Stimulated activated CD8-positive, alpha-beta memory T cell treated with anti-CD3 and anti-CD28 coated beads, Interleukin-12 subunit alpha, Interleukin-12 subunit beta, amount 100 ng/mL, for 24 hours (primary cell): ENCODE data around the gene COL8A1.
"Not testable (repeated sequence)": the region's sequence is repeated elsewhere in the genome, so short reads cannot be mapped to it uniquely, and the experiment has no call there.

Experiments
- DNase-seq: peaks from one replicate; pipeline ENCODE4 v3.0.0-alpha.2; 2020; ENCODE audit errors: extremely low read depth

COL8A1 gene

DNA sequence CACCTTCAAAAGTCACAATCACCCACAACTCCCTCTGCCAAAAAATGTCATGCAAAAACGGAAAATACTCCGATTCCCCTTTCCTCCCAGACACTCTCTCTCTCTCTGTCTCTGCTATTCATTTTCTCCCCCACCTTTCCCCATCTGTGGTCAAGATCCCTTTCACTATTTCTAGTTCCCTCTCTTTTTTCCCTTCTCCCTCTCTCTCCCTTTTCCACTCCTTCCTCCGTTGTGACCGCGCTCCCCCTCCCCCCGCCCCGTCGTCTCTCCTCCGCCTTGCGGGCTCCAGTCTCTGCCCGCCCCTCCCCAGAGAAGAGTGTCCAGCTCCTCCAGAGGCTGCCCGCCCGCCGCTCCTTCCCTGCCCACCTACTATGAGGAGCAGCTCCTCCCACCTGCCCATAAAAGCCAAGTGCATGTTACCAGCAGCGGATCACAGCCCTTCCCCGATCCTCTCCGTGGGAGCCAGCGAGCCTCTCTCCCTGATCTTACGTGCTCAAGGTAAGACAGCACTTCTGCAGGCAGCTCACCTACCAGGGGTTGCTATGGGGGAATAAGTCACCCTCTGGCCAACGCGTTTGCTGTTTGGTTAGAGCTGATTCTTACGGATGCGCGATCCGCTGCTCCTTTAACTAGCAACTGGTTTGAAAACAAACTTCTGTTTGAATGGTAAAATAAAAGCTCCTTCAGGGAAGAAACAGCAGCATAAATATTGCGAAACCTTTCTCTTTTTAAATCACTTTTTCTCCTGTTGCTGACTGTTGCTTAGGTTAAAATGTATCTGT lies at the start of gene COL8A1:
TSS of gene COL8A1 (plus strand) at position 428 of the 782 bp plus-strand sequence. CDS start 152,089 bp downstream, outside the sequence.
- no peak for DNase-seq

DNA sequence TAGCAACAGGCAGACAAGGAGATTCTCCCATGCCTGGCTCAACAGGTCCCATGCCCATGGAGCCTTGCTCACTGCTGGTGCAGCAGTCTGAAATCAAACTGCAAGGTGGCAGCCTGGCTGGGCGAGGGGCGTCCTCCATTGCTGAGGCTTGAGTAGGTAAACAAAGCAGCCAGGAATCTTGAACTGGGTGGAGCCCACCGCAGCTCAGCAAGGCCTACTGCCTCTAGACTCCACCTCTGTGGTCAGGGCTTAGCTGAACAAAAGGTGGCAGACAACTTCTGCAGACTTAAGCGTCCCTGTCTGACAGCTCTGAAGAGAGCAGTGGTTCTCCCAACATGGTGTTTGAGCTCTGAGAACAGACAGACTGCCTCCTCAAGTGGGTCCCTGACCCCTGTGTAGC lies 49.2 kb upstream of the COL8A1 start:
- not testable (repeated sequence) for DNase-seq

DNA sequence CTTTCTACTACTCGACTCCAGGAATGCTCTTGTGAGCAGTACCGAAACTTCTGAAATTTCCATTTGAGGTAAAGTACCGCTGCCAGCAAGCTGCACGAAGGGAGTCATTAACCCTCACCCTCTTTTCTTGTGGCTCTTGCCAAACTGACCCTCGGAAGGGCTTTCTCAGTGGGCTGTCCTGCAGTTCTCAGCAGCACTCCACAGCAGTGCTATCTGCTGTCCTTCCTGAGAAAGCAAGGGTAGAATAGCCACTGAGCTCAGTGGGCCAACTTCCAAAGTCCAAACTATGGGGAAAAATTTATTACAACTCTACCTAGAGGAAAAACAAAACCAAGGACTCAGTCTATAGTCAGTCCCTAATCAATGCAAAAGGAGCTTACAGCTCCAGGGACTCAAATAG lies 38.5 kb upstream of the COL8A1 start:
- no peak for DNase-seq

DNA sequence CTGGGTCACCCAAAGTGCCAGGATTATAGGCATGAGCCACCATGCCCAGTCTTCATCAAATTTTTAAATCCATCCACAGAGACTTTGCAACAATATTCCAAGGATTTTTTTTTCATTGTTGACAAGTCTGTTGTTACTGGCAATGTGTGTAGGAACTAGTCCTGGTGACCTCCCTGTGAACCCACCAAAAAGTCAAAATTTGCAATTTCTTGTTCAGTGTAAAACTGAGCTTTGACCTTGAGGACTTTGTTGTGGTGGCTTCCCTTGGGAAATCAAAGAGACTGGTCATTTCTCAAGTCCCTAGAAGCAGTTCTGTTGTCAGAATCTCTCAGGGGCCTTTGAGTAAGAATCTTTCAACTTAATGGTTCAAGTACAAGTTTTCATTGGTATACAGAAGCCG lies 36.9 kb upstream of the COL8A1 start:
- DNase-seq: no peak

DNA sequence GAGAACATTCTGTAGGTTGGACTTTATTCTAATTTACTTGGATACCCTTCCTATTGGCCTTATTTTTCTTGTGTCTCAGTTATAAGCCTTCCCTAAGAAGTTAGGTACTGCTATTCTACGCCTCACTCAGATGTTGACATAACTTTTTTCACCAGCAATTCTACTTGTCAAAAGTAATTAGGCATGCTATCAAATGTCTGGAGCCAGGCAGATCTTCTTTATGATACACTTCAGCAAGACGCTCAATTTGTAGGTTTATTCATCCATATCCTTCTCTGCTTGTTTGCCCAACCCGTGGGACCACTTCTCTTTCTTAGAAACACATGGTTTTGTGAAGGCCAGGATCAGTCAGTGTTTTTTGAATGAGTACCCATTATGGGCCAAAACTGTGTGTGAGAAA lies 36.2 kb upstream of the COL8A1 start:
- DNase-seq: no peak

DNA sequence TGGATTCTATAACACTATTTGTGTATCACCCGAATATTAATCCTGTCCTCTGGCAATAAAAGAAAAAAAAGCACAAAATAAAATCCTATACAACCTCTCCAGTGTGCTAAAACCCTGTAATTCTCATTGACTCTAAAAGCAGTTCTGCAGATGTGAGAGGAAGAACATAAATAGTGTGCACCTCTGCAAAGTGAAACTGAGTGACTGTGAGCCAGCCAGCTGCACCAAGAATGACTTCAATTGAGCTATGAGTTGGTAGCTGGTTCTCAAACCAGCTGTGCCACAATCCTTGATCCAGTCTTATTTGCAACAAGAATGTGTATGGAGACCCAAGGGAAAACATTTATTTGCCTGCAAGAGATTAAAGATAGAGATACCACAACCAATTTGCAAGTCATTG lies 31.2 kb upstream of the COL8A1 start:
- DNase-seq: no peak

DNA sequence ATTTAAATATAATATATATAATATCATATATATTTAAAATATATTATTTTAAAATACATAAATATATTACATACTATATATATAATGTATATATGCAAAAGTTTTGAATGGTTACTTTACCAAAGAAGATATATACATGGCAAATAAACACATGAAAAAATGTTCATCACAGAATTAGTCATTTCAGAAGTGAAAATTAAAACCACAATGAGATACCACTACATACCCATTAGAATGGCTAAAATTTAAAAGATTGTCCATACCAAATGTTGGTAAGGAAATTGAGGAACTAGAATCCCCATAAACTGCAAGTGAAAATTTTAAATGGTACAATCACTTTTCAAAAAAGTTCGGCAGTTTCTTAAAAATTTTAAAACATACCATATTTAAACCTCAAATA lies 23.6 kb upstream of the COL8A1 start:
- DNase-seq: no peak

DNA sequence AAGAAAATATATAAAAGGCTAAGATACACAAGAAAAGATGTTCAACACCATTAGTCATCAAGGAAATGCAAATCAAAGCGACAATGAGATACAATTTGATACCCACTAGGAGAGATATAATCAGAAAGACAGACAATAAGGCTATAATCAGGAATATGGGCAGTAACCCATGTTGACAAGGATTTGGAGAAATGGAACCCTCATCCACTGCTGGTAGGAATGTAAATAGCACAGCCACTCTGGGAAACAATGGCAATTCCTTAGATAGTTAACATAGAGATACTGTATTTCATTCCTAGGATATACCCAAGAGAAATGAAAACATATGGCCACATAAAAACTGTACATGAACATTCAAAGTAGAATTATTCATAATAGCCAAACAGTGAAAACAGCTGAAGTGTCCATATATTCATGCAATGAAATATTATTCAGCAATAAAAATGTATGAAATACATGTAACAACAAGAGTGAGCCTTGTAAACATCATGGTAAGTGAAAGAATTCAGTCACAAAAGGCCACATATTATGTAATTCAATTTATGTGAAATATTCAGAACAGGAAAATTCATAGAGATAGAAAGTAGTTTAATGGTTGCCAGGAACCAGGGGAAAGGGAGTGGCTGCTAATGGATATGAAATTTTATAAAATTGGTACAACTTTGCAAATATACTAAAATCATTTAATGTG lies 18.2 kb upstream of the COL8A1 start:
- no peak for DNase-seq

DNA sequence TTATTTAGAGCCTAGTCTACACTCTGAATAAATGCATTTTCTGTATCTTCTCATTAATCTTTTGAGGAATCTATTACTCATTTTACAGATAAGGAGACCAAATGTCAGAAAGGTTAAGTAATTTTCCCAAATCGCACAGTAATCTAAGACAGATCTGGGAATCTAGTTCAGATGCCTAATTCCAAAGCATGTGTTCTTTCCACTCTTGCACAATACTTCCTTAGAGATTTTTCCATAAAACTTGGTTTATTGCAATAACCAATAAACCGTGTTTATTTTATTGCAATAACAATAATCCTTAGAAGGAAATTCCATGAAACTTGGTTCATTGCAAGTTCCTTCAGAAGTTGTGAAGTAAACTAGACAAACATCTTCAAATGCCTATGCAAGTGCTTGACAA lies 17.4 kb upstream of the COL8A1 start:
- no peak for DNase-seq

DNA sequence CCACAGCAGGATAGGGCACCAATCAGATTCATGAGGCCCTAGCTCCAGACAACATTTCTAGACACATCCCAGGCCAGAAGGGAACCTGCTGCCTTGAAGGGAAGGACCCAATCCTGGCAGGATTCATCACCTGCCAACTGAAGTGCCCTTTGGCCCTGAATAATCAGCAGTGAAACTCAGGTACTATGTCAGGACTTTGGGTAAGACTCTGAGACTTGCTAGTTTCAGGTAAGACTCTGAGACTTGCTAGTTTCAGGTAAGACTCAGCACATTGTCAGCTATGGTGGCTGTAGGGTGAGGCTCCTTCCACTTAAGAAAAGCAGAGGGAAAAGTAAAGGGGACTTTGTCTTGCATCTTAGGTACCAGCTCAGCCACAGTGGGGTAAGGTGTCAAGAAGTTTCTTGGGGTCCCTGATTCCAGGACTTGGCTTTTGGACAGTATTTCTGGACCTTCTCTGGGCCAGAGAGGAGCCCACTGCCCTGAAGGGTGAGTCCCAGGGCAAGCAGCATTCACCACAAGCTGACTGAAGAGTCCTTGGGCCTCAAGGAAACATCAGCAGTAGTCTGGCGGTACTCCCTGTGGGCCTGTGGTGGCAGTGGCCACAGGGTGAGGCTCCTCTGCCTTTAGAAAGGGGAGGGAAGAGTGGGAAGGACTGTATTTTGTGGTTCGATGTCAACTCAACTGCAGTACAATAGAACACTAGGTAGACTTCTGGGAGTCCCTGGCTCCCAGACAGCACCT lies 13.7 kb upstream of the COL8A1 start:
- DNase-seq: no peak

DNA sequence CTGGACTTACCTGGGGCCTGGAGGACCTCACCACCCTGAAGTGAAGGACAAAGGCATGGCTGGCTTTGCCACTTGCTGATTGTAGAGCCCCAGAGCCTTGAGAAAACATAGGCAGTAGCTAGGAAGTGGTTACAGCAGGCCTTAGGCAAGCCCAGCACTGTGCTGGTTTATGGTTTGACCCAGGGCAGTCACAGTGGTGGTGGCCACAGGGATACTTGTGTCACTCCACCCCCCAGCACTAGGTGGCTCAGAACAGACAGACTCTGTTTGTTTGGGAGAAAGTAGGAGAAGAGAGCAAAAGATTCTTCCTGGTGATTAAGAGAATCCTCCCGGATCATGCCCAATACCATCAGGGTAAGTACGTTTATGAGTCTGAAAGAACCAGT lies 13.2 kb upstream of the COL8A1 start:
- no peak for DNase-seq

DNA sequence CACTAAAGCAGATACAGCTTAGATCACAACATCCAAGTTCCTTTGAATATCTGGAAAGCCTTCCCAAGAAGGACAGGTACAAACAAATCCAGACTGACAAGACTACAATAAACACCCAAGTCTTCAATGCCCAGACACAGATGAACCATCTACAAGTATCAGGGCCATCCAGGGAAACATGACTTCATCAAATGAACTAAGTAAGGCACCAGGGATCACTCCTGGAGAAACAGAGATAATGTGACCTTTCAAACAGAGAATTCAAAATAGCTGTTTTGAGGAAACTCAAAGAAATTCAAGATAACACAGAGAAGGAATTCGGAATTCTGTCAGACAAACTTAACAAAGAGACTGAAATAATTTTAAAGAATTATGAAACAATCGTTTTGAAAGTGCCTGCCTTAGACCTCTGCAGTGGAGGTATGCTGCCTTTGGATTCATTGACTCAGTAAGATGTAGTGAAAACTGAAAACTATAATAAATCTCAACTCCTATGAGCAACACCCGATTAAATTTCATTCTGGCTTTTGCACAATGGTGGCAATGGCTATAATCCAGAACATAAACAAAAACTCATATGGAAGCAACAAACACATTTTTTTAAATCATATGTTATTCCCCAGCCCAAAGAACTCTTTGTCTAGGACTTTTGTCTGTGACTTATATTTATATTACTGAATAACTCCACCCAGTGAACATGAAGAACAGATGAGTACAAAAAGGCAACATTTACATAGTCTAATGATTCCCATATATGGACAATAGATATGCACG lies 12.6 kb upstream of the COL8A1 start:
- no peak for DNase-seq

DNA sequence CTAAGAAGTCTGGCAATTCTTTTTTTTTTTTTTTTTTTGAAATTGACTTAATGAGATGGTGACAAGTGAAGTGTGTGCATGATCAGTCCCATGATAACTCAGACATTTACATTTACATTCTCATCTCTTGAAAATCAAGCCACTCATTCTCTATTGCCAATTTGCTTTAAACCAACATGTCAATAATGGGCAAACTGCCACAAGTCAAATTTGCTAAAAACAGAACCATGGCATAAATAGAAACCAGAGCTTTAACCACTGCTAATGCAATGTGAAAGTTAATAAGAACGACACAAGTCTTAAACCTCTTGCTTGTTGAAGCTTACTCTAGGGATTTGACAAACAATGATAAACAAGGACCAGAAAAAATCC lies 12.0 kb upstream of the COL8A1 start:
- DNase-seq: no peak

DNA sequence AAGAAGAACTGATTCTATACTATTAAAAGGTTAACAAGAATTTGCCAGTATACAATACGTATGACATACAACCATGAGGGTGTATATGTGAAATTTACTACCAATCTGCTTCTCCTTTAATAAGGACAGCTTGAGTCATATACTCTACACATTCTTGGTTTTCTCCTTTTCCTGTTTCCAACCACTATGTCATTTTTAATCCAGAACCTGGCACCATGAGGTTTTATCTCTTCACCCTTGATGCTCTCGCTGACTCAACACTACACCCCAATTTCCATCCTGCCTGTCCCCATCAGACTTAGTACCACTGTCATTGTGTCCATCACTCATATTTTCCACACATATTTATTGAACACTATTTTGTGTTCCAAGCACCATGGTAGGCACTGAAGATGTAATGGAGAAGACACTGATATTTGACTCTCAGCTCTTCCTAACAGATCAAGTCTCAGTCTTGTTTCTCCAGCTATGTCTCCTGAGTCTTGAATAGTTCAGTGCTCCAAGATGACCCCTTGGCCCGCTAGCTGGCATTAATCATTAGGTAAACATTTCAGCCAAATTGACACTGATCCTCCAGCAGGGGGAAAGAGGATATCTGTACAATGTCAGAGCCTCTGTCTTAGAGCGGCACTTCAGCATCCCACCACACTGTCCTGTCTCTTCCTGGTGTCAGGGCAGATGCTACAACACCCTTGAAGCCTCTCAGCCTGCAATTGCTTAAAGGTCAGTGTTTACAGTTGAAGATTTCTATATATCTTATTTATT lies 11.2 kb upstream of the COL8A1 start:
- DNase-seq: no peak

DNA sequence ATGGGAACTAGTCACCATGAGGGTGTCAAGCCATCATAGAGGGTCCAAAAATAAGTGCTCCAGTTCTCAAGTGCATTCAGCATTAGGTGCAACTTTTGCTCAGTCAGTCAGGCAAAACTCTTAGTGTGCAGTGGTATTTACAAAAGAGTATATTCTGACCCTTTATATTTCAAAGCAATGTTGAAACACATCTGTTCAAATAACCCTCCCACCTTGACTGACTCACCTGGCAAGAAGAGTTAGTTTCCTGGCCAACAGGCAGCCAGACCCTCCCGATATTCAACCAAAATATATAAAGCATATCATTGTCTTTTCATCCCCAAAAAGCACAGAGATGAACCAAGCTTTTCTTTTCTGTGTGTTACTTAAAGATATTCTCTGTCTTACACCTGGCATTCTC lies 7.6 kb upstream of the COL8A1 start:
- DNase-seq: no peak

DNA sequence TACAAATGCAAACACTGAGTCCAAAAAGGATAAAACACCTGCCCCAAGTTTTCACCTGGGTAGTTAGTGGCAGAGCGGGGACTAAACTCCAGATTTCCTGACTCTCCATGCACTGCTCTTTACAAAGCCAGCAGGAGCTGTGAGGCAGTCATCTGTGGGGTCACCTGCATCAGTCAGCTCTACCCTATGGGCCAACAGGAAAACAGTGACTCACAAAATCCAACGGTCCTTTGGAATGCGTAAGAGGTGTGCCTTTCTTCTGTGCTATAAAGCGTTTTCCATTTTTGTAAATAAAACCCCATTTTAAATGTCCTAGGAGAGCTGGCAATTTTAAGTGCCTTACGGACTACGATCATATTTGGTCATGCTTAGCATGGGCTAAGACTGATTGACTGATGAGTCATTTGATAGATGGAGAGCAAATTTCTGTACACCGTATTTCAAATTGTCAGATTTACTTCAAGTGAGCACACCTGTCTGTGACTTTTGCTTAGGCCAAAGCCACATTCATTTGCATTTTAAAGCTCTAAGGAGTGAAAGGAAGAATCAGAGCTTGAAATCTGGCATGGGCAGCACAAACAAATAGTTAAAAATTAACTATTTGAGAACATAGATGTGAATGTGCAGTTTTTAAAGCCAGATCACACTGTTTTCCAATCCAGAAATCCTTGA lies 4.4 kb upstream of the COL8A1 start:
- no peak for DNase-seq

DNA sequence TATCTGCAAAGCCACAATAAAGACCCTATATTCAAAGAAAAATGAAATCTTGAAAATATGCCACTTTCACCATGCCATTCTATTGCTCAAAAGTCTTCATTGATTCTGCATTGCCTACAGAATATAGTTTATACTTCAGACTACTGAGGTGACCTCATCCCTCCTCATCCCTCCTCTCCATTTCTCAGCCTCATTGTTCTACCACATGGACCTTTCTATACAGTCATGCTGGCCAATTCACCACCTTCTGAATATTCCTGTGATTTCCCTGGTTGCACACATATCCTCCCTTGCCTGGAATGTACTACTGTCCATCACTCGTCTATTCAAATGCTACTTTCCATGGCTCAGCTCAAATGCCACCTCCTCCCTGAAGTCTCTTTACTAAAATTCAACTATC lies 3.5 kb upstream of the COL8A1 start:
- no peak for DNase-seq

DNA sequence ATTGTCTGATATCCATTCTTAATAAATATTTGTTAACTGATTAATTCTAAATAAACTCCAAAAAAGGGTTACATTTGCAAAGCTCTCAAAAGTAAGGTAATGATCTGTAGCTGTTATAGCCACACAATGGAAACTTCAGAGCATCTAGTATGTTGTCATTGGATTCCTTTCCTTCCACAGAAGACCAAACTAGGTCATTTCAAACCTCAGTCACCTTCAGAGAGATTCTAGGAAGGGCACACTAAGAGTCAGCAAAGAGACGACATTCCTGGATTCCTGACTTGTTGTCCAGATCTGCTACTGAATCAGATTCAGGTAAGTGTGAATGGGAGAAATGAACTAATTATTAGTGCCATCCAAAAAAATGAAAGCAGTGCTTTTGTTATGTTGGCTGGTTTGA lies 3.0 kb upstream of the COL8A1 start:
- no peak for DNase-seq

DNA sequence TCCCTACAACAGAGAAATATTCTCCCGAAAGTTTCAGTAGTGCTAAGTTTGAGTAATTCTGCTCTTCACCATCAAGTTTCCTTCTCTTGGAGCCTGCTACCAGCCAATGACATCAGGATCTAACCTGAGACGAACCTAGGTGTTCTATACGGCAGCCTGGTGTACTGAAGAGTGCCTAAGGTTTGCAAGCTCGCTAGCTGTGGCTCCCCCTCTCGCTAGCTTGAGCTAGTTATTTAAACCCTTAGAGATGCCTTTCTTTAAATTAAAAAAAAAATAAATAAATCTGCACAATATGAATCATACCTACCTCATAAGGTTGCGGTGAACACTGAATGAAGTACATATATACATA lies 1.4 kb upstream of the COL8A1 start:
- DNase-seq: no peak

DNA sequence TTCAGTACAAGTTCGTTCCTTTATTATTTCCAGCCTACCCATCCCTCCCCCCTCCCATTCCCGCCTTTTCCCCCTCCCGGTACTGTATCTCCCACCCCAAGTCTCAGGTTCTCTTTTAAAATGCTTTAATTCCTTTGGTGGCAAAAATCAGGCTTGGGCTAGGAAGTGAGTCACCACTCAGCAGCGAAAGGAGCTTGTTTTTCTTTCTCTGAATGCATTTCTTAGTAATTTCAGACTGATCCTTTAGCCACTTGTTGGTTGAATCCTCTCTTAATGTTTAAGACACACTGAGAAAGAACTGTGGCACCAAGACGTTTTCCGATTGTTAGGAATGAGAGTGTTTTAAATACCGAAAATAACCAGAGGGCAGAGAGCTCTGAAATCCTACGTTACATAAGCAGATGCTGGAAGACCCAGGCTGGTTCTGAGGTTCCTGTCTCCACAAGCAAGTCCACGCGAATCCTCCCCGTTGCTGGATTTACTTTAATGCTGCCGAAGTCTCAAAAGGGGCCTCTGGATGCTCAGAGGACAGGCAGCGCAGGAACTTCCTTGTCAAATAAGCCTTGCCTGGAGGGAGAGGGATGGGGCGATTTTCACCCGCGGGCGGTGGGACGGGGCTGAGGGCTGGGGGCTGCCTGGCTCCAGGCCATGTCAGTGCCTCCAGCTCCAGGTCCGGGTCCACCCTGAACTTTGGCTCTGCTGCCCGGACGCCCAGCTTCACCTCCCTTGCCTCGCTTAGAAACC lies 854 bp upstream of the COL8A1 start:
- no peak for DNase-seq
